Measurements from ENCODE around the gene CARD18. TPM values are rescaled to one million over a fixed set of nuclear protein-coding genes. Genes with fewer than 3 reads are reported as not detected.
A peak's percentile ranks its signal among the peaks of the same experiment; 100 is the strongest.

The CARD18 gene
- total RNA-seq, 4 donors from 2014 or later, result not detected

GRCh38 chr11:105144887-105145286 is 5.3 kb upstream of the CARD18 start:
- intact Hi-C loops (cut with DNase I), result no loop called here

GRCh38 chr11:105142167-105142566 is 2.6 kb upstream of the CARD18 start:
- no peaks in the 10 kb centered on the region for H3K27me3 ChIP-seq
- H3K4me3 ChIP-seq, result no peak overlapping the region
- intact Hi-C loops (cut with DNase I), result no loop called here
- peak overlapping the region in 1 of 4 donors; percentile 1 for H3K27ac ChIP-seq (replicated peaks in 1 of 4)
- WGBS, result 82% methylated on average over 1 of the region's 1 CpG
- no peaks in the 10 kb centered on the region for H3K4me1 ChIP-seq
- H3K9me3 ChIP-seq, result no peaks in the 10 kb centered on the region
- DNase-seq (ENCODE audit: extremely low spot score), result no peak
- H3K36me3 ChIP-seq, result no peaks in the 10 kb centered on the region
- no peak for TF ChIP-seq EP300 (IDR thresholded peaks at IDR 0.05)
- no peak for TF ChIP-seq CTCF (IDR thresholded peaks at IDR 0.05)
- no peak for TF ChIP-seq POLR2A (IDR thresholded peaks at IDR 0.05; ENCODE audit: low read depth)
- TF ChIP-seq POLR2AphosphoS5 (IDR thresholded peaks at IDR 0.05), result no peak

More at GRCh38 chr11:105144887-105145286, 5.3 kb upstream of the CARD18 start:
- TF ChIP-seq POLR2A (IDR thresholded peaks at IDR 0.05; ENCODE audit: low read depth) (no peak), CTCF (IDR thresholded peaks at IDR 0.05) (no peak), EP300 (IDR thresholded peaks at IDR 0.05) (no peak), POLR2AphosphoS5 (IDR thresholded peaks at IDR 0.05) (no peak)
- Histone ChIP-seq H3K36me3 (no peaks in the 10 kb centered on the region), H3K4me1 (no peaks in the 10 kb centered on the region), H3K4me3 (no peak overlapping the region), H3K27me3 (no peaks in the 10 kb centered on the region), H3K27ac (replicated peaks in 1 of 4) (no peak overlapping the region), H3K9me3 (no peaks in the 10 kb centered on the region)
- WGBS, result 80% methylated on average over 2 of the region's 2 CpGs
- DNase-seq (ENCODE audit: extremely low spot score), result no peak

- Histone ChIP-seq H3K36me3 (no peaks in the 10 kb centered on the region), H3K27ac (replicated peaks in 1 of 4) (no peak overlapping the region), H3K4me3 (no peak overlapping the region), H3K27me3 (no peaks in the 10 kb centered on the region), H3K4me1 (no peaks in the 10 kb centered on the region), H3K9me3 (no peaks in the 10 kb centered on the region)
- DNase-seq (ENCODE audit: extremely low spot score), result no peak
- TF ChIP-seq EP300 (IDR thresholded peaks at IDR 0.05) (no peak), CTCF (IDR thresholded peaks at IDR 0.05) (no peak), POLR2A (IDR thresholded peaks at IDR 0.05; ENCODE audit: low read depth) (no peak), POLR2AphosphoS5 (IDR thresholded peaks at IDR 0.05) (no peak)
- 92% methylated on average over 1 of the region's 1 CpG for WGBS
- intact Hi-C loops (cut with DNase I), result no loop called here
Measured at GRCh38 chr11:105137286-105137685, 2.3 kb downstream of the CARD18 start.

- WGBS, result 71% methylated on average over 4 of the region's 4 CpGs
- Histone ChIP-seq H3K9me3 (peaks cover 0 to 5% (median 2%) of the 10 kb centered on the region in 4 donors), H3K27me3 (no peaks in the 10 kb centered on the region), H3K27ac (replicated peaks in 1 of 4) (no peak overlapping the region), H3K36me3 (no peaks in the 10 kb centered on the region), H3K4me1 (no peaks in the 10 kb centered on the region), H3K4me3 (no peak overlapping the region)
- intact Hi-C loops (cut with DNase I), result no loop called here
- TF ChIP-seq EP300 (IDR thresholded peaks at IDR 0.05), result no peak
- no peak for DNase-seq (ENCODE audit: extremely low spot score)
Measured at GRCh38 chr11:105135883-105136282, 3.7 kb downstream of the CARD18 start.

- 85% methylated on average over 8 of the region's 8 CpGs for WGBS
- TF ChIP-seq CTCF (IDR thresholded peaks at IDR 0.05) (no peak), EP300 (IDR thresholded peaks at IDR 0.05) (no peak), POLR2A (IDR thresholded peaks at IDR 0.05; ENCODE audit: low read depth) (no peak), POLR2AphosphoS5 (IDR thresholded peaks at IDR 0.05) (no peak)
- Histone ChIP-seq H3K36me3 (no peaks in the 10 kb centered on the region), H3K27ac (replicated peaks in 1 of 4) (no peak overlapping the region), H3K9me3 (peaks cover 0 to 6% (median 2%) of the 10 kb centered on the region in 4 donors), H3K4me3 (no peak overlapping the region), H3K27me3 (no peaks in the 10 kb centered on the region), H3K4me1 (no peaks in the 10 kb centered on the region)
- intact Hi-C loops (cut with DNase I), result no loop called here
- DNase-seq (ENCODE audit: extremely low spot score), result no peak
Measured at GRCh38 chr11:105132716-105133511, 6.7 kb downstream of the CARD18 start.

Data from esophagus muscularis mucosa (tissue), 4 donors.